SK-N-MC (cell line): ENCODE measurements around the gene C10orf67.

Source experiments
- EZH2 ChIP-seq: fragments of 200-600 bp; sonication (generic); IDR thresholded peaks from one replicate; pipeline ENCODE4 v1.6.1; 2017; ENCODE audit warnings: antibody characterized with exemption
- FOXP2 ChIP-seq: optimal IDR thresholded peaks from 2 replicates; pipeline ENCODE3; 2011; ENCODE audit warnings: mild to moderate bottlenecking, moderate library complexity; ENCODE audit not compliant: insufficient read depth; ENCODE audit errors: extremely low read length, control extremely low read depth
- POLR2AphosphoS5 ChIP-seq: IDR thresholded peaks from 2 replicates; pipeline ENCODE4 v1.6.1; 2012; ENCODE audit warnings: mild to moderate bottlenecking, low read depth, low read length, borderline replicate concordance

GRCh38 chr10:23359692-23360380, 15.2 kb upstream of the C10orf67 start:
- no peak for TF ChIP-seq EZH2
- TF ChIP-seq POLR2AphosphoS5 = no peak
- TF ChIP-seq FOXP2 = no peak
